Cardiac septum (tissue), 1 donor: Measurements from ENCODE around the gene BUB1. TPM values are rescaled to one million over a fixed set of nuclear protein-coding genes. Genes with fewer than 3 reads are reported as not detected.
"Not testable (repeated sequence)": the region's sequence is repeated elsewhere in the genome, so short reads cannot be mapped to it uniquely, and the experiment has no call there.

Source experiments
- DNase-seq: peaks from one replicate; pipeline ENCODE4 v3.0.0-alpha.2; 2020; ENCODE audit warnings: low spot score
- intact Hi-C: fragments of 100-400 bp; cut with DNase I; formaldehyde crosslinking; loops from one replicate; pipeline ENCODE4 v1.14.0; 2022
- total RNA-seq: library from RNA; stranded (reverse); fragmentation: NEBNext Ultra II Directional; extraction: Animal tissue kit (Norgen Biotek cat#: 25700); gene quantifications from one replicate; pipeline ENCODE4 v1.2.1, GENCODE V29; 2021
- donor health status: DM: no; HTN: no; CAD: no.

The BUB1 gene
- total RNA-seq, 1 donor from 2014 or later: 0.83 TPM

GRCh38 chr2:110610613-110611250, 67.1 kb downstream of the BUB1 start:
- DNase-seq, intact Hi-C loops: not testable (repeated sequence)

- not testable (repeated sequence) for DNase-seq
These were observed 67.8 kb downstream of the BUB1 start for GRCh38 chr2:110609843-110610612.

GRCh38 chr2:110608788-110609502, 68.9 kb downstream of the BUB1 start:
- DNase-seq, intact Hi-C loops: not testable (repeated sequence)

More at GRCh38 chr2:110609843-110610612, 67.8 kb downstream of the BUB1 start:
- intact Hi-C loops: not testable (repeated sequence)

GRCh38 chr2:110605057-110605456, 72.8 kb downstream of the BUB1 start:
- DNase-seq, intact Hi-C loops: not testable (repeated sequence)

- intact Hi-C loops, DNase-seq: not testable (repeated sequence)
These were observed 73.8 kb downstream of the BUB1 start for GRCh38 chr2:110603917-110604591.

- DNase-seq, intact Hi-C loops: not testable (repeated sequence)
These were observed 75.7 kb downstream of the BUB1 start for GRCh38 chr2:110602139-110602538.

- DNase-seq, intact Hi-C loops: not testable (repeated sequence)
These were observed 85.9 kb downstream of the BUB1 start for GRCh38 chr2:110591973-110592372.

GRCh38 chr2:110589677-110590330, 88.1 kb downstream of the BUB1 start:
- intact Hi-C loops, DNase-seq: not testable (repeated sequence)

GRCh38 chr2:110588520-110588919, 89.3 kb downstream of the BUB1 start:
- DNase-seq, intact Hi-C loops: not testable (repeated sequence)

Other genes with a start within 250 kb of the BUB1 start
- gene LIMS4, start 205.2 kb downstream of the BUB1 start, total RNA-seq: 4.5 TPM
- gene RGPD6, start 100.8 kb downstream of the BUB1 start, total RNA-seq: 33.7 TPM
- not detected for gene ACOXL, start 54.5 kb upstream of the BUB1 start, total RNA-seq